ENCODE results near the gene ERI3.

ERI3 gene

GRCh38 chr1:44314452-44314851, 40.6 kb downstream of the ERI3 start:
- no peak for DNase-seq

DNA sequence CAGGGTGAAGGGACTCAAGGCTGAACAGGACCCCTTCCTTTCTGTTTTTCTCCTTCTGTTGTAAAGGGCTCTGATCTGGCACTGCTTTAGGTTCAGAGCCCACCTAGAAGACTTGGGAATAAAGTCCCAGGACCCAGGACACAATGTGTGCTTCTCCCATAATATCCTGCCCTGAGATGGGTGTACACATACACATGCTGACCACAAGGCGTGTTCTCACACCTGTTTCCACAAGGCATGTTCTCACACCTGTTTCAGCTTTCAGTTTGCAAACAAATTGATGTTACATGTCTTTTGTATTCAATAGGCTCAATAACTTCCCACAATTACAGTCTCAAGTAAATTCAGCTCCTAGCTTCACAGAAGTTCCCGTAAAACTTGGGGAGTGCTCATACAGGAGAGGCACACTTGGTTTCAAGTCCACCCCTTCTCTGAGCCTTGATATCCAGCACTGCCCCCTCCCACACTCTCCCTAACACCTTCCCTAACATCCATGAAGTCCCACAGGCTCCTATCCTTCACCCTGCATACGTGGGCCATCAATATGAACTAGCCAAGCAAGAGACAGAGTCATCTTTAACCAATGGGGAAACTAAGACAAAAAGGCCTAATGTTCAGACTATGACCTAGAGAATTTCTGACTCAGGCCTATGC, 41.7 kb downstream of the ERI3 start:
- DNase-seq = no peak

GRCh38 chr1:44312399-44313196, 42.5 kb downstream of the ERI3 start:
- no peak for DNase-seq

GRCh38 chr1:44310006-44310405, 45.1 kb downstream of the ERI3 start:
- DNase-seq = no peak

GRCh38 chr1:44305962-44306422, 49.1 kb downstream of the ERI3 start:
- DNase-seq = peak; percentile 13

DNA sequence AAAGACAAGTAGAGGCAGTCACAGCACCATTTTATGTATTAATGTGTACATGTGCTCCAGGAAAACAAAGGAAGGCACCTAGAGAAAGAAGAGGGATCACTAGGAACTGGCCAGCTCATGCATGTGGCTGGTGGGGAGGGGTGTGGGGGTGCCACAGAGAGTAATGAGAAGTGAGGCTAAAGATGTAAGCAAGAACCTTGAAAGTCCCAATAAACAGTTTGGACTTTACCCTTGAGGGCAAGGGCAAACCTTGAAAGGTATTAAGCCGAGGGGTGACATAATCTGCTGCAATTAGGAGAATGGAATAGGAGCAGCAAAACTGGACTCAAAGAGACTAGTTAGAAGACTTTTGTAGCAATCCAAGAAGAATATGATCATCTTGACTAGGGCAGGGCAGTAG, 51.5 kb downstream of the ERI3 start:
- DNase-seq = no peak

GRCh38 chr1:44302541-44302940, 52.5 kb downstream of the ERI3 start:
- DNase-seq = no peak

- DNase-seq = no peak
Measured at GRCh38 chr1:44301442-44301841, 53.6 kb downstream of the ERI3 start.

DNA sequence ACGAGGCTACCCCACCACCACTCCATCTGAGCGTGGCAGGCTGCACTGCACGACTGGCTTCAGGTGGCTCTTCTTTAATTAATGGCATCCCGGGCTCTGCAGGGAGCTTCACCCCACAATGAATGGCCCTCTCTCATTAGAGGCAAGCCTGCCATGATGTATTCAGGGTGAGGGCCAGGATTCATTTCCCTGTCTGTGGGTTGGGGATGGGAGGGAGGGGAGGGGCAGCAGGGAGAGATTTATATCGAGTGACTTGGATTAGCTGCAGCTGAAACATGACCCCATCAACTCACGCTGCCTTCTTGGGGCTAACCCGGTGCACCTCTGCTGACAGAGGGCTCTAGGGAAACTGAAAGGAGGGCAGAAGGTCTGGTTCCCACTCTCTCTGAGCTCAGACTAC, 54.2 kb downstream of the ERI3 start:
- DNase-seq = no peak

GRCh38 chr1:44297695-44298400, 57.2 kb downstream of the ERI3 start:
- DNase-seq = no peak

GRCh38 chr1:44296806-44297205, 58.3 kb downstream of the ERI3 start:
- no peak for DNase-seq

DNA sequence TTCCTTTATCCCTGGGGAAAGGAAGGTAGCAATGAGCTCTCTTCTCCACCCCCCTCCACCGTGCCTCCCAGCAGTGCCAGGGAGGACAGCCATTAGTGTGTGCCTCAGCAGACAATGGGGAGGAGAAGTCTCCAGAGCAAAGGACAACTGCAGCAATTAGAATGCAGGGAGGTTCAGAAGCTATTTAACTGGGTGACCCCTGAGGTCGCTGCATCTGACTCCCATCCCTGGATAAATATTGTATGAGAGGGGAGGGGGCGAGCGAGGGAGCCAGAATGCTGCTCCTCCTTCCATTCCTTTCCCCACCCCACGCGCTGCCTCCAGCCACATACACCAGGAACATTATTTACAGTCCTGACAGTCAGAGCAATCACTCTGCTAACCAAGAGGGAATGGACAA, 59.0 kb downstream of the ERI3 start:
- no peak for DNase-seq

DNA sequence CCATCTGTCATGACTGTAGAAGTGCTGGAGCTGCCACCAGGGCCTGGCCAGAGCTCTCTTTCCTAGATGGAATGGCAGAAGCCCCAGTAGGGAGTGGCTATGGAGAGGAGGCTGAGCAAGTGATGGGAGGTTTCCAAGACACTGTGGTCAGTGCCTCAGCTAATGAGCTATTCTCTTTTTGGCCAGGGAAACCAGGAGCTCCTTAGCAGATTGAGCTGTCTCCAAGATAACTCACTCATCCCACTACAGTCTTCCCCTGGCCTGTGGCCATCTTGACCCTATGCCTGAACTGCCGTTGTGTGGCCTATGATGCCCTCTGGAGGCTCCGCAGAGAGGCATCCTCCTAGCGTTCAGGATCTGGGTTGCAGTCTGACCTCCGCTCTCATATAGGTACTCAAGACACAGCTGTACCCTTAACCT, 60.5 kb downstream of the ERI3 start:
- DNase-seq = no peak

- DNase-seq = no peak
Measured at GRCh38 chr1:44293761-44294315, 61.2 kb downstream of the ERI3 start.

- no peak for DNase-seq
Measured at GRCh38 chr1:44292651-44293050, 62.4 kb downstream of the ERI3 start.

GRCh38 chr1:44290250-44291094, 64.6 kb downstream of the ERI3 start:
- DNase-seq = no peak

GRCh38 chr1:44289530-44289929, 65.5 kb downstream of the ERI3 start:
- DNase-seq = no peak

DNA sequence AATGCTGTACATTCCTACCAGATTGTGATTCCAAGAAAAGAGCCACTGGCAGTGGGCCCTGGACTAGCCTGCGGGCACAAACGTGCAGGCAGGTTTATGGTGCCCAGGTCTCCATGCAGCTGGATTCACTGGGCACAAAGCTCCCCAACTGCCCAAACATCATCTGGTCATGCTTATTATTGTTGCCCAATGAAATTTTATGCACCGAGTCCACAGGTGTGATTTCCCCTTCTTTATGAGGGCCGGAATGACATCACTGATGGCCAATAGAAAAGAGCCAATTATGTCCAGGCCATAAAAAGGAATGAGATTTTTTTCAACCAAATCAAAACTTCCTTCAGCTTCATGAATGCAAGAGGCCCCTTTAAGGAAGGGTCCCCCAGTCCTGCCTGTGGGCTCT, 66.2 kb downstream of the ERI3 start:
- DNase-seq = no peak

DNA sequence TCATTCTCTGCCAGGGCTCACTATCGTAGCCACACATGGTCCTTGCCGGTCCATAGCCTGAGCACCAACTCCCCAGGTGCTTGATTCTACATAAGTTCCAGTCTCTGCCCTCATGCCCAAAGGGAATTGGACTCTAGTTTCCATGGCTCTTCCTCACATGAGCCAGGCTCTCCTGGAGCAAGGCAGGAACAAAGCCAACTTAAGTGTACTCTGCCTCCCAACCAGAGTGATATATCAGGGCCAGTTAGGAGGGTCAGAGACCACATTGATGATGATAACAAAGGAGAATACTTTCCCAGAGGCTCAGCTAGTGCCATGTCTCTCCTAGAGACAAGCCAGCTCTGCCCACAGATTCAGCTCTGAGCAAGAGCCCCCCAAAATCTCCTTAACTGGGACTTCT, 70.9 kb downstream of the ERI3 start:
- DNase-seq = no peak

- DNase-seq = no peak
Measured at GRCh38 chr1:44283524-44284173, 71.4 kb downstream of the ERI3 start.

DNA sequence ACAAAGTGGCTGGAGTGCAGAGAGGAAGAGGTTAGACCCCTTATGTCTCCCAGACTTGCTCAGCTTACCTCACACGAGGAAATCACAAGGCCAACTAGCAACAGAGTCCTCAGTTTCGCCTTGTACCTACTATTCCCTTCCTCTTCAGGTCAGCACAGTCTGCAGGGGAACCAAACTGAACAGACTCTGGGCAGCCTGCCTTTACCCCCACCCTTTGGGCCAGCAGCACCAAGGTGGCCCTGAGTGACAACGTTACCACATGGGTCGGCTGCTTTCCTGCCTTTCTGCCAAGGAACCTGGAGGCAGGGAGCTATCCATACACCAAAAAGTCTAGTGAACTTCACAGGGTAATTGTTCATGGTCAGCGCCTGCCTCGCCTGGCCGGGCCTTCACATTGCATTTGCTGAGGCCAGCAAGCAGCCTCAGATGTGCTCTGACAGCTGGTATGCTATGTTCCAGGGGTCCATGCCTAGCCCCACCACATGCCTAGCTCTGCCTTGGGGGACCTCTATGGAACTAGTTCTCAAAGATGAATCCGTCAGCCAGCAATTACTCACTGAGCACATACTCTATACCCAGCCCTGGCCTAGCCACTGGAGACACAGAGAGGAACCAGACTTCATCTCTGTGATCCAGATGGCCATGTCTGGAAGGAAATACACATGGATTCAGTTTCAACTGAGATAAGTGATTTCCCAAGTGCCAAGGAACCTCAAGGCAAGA, 72.2 kb downstream of the ERI3 start:
- DNase-seq = no peak
